HG03103 (cell line): ENCODE results near the gene MSH4.
"Not testable (repeated sequence)": the region's sequence is repeated elsewhere in the genome, so short reads cannot be mapped to it uniquely, and the experiment has no call there.

ENCODE experiments used
- ATAC-seq: cut with Tn5 transposase; IDR thresholded peaks from one replicate; pipeline ENCODE4 v1.9.1; 2021; ENCODE audit warnings: low read depth; ENCODE audit not compliant: unreplicated experiment

Gene MSH4

DNA sequence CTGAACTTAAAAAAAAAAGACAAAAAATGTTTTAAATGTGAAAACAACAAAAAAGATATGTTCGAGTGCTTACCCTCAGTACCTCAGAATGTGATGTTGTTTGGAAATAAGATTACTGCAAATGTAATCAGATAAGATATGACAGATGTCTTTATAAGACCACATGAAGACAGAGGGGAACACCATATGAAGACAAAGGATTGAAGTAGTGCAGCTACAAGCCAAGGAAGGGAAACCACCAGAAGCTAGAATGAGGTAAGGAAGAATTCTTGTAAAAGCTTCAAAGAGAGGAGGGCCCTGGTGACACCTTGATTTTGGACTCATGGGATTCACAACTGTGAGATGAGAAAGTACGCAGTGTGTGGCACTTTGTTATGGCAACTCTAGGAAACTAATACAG lies 120.2 kb downstream of the MSH4 start:
- no peak for ATAC-seq

DNA sequence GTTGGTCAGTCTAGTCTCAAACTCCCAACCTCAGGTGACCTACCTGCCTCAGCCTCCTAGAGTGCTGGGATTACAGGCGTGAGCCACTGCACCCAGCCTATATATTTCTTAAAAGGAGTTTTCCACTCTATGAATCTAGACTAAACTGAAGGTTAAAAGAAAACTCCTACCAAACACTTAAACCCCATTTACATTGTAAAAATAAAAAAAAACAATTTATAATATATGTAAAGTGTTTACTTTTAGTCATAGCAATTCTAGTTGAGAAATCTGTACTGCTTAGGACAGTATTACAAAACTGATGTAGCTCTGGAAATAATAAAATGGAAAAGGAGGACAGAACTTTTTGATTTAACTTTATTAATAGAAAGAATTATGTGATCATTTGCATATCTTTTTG lies 126.0 kb downstream of the MSH4 start:
- ATAC-seq: no peak

DNA sequence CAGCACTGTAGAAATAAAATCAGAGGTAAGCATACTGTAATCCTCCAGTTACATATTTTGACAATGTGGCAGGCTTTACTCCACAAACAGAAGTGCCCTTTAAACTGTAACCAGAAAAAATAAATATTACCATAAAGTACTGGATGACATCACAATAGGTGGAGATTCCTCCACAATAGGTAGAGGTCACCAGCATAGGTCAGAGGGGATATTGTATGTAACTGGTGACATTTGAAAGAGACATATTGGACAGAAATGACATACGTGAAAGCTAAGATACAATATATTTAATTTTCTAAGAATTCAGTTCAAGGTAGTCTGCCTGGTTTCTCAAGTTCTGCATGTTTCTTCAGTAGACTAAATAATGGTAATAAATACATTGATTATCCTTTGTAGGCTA lies 135.6 kb downstream of the MSH4 start, which contains the start of gene ASB17:
TSS of gene ASB17 (minus strand) at position 101 of the 400 bp plus-strand sequence. CDS start 113 bp downstream, outside the sequence.
- no peak for ATAC-seq

DNA sequence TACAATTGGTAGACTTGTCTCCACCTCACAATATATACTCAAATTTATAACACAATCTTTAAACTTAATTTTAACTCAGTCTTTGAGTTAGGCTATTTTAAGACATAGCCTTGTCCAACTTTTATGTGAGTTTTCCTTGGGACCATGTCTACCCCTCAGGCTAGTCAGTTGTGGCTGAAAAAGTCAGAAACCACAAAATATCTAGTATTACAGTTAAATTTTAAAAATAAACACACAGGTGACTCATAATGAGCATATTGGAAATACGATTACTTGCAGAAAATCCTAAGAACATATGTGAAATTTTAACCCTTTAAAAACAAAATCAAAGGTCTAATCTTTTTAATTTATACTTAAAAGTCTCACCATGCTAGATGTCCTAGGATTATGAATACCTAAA lies 140.4 kb downstream of the MSH4 start:
- ATAC-seq: peak; percentile 61

DNA sequence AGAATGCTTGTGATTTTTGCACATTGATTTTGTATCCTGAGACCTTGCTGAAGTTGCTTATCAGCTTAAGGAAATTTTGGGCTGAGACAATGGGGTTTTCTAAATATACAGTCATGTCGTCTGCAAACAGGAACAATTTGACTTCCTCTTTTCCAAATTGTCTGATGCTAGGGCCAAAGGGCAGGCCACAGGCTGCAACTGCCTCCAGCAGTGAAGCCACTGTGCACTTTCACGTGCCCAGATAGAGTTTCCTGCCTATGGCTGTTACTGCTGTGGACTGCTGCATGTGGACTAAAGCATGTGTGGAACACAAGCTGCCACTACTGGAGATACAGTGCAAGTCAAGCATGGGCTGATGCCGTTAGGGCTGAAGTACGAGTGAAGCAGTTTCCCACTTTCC lies 146.4 kb downstream of the MSH4 start:
- not testable (repeated sequence) for ATAC-seq

DNA sequence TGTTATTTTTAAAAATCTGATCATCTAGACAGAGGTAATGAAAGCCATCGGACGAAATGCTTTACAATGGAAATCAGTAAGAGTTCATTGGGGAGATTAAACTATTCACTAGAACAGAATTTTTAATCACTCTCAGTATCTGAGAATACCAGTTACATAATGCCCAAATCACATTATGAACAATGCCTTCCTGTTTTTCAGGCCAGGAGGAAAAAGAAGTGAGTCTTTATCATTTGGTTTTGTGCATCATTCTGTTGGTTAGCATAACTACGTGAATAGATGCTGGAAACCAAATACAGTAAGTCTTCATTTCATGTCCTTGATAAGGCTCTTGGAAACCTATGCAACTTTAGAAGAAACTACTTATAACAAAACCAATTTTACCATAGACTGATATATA lies 153.5 kb downstream of the MSH4 start:
- ATAC-seq: no peak

DNA sequence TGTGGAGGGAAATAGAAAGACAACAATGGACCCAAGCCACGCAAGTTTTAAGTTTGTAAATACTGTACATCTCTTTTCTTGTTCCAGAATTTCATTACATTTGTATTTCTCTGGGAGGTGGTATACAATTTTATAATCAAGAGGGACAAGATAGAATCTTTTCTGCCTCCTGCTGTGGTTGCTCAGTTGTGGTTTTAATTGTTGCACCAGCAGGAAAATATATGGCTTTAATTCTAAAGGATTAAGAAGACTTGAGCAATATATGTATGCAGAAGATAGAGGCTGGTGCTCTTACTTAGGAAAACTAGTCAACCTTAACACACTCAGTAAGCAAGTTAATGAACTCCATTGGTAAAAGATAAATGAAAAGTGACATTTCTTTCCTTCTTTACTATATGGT lies 155.3 kb downstream of the MSH4 start:
- no peak for ATAC-seq

DNA sequence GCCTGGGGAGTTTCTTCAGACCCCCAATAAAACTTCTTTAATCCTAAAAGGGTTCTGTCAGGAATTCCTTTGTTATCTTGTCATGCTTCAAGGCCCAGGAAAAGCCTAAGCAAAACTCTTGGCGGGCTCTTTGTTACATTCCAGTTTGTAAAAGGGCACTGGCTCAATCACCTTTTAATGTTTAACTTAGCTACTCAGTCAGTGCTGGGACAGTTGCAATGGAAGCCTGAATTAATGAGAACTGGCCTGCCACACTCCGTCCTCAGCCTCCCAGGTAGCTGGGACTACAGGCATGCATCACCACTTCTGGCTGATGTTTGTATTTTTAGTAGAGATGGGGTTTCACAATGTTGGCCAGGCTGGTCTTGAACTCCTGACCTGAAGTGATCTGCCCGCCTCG lies 156.8 kb downstream of the MSH4 start:
- ATAC-seq: no peak

DNA sequence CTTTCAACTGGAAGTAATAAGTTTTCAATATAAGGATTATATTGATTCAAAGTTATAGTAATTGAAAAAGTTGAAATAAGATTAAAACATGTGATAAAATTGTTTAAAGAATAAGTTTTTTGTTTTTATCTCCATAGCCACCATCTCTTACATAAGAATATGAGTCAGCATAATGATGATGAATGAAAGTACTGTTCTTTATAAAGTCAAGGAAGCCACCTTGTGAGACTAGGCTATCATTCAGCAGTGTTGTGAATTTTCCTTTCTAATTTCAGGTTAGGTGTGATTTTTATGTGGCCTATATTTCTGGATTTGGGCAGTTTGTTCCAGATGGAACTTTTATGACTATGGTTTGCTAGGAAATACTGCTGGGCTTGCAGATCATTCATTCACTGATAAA lies 157.9 kb downstream of the MSH4 start:
- no peak for ATAC-seq
